GM12891 (cell line): ENCODE results near the gene CYFIP2.

ENCODE experiments used
- DNase-seq: peaks from one replicate; pipeline ENCODE4 v3.0.0; 2011; ENCODE audit warnings: low spot score; ENCODE audit not compliant: insufficient read length
- FAIRE-seq: peaks from 2 replicates; lab custom pipeline; 2011; peaks lifted over from hg19 to GRCh38; lab: Jason Lieb, UNC
- PAX5 ChIP-seq: IDR thresholded peaks from 2 replicates; pipeline ENCODE4 v1.6.1; 2011; ENCODE audit warnings: low read length, moderate library complexity, mild to moderate bottlenecking; ENCODE audit not compliant: insufficient read depth, severe bottlenecking
- POLR2A ChIP-seq: IDR thresholded peaks from 2 replicates; pipeline ENCODE4 v1.6.1; 2011; ENCODE audit warnings: low read depth, low read length, control low read depth
- POLR2AphosphoS5 ChIP-seq: IDR thresholded peaks from 2 replicates; pipeline ENCODE4 v1.6.1; 2011; ENCODE audit warnings: low read depth, low read length, control low read depth
- POU2F2 ChIP-seq: IDR thresholded peaks from 2 replicates; pipeline ENCODE4 v1.6.1; 2011; ENCODE audit warnings: low read depth, mild to moderate bottlenecking, control low read depth, low read length, moderate library complexity
- SPI1 ChIP-seq: IDR thresholded peaks from 2 replicates; pipeline ENCODE4 v1.6.1; 2011; ENCODE audit warnings: low read depth, low read length, control low read depth
- TAF1 ChIP-seq: IDR thresholded peaks from 2 replicates; pipeline ENCODE4 v1.6.1; 2011; ENCODE audit warnings: low read depth, low read length, control low read depth

CYFIP2 gene

GRCh38 chr5:157366741-157367674 is 101.1 kb downstream of the CYFIP2 start:
- no peak for FAIRE-seq
- no peak for TF ChIP-seq POLR2AphosphoS5
- no peak for TF ChIP-seq SPI1
- TF ChIP-seq PAX5: no peak
- no peak for TF ChIP-seq POU2F2
- no peak for TF ChIP-seq POLR2A
- TF ChIP-seq TAF1: no peak

GRCh38 chr5:157369507-157369906 is 103.6 kb downstream of the CYFIP2 start:
- no peak for FAIRE-seq
- DNase-seq: no peak
- TF ChIP-seq TAF1: no peak
- no peak for TF ChIP-seq POLR2AphosphoS5
- TF ChIP-seq POLR2A: no peak
- no peak for TF ChIP-seq PAX5
- TF ChIP-seq POU2F2: no peak
- no peak for TF ChIP-seq SPI1

More at GRCh38 chr5:157366741-157367674, 101.1 kb downstream of the CYFIP2 start:
- no peak for DNase-seq

GRCh38 chr5:157370967-157371366 is 105.0 kb downstream of the CYFIP2 start:
- FAIRE-seq: no peak

GRCh38 chr5:157371655-157372471 is 105.9 kb downstream of the CYFIP2 start:
- DNase-seq (no peak), FAIRE-seq (no peak)
- TF ChIP-seq POLR2AphosphoS5 (no peak), PAX5 (no peak), POU2F2 (no peak), SPI1 (no peak), TAF1 (no peak), POLR2A (no peak)

More at GRCh38 chr5:157370967-157371366, 105.0 kb downstream of the CYFIP2 start:
- no peak for DNase-seq
- no peak for TF ChIP-seq SPI1
- TF ChIP-seq POU2F2: no peak
- no peak for TF ChIP-seq POLR2A
- TF ChIP-seq POLR2AphosphoS5: no peak
- no peak for TF ChIP-seq PAX5
- no peak for TF ChIP-seq TAF1

GRCh38 chr5:157372472-157372822 is 106.5 kb downstream of the CYFIP2 start:
- TF ChIP-seq POLR2AphosphoS5: no peak
- TF ChIP-seq PAX5: no peak
- no peak for TF ChIP-seq TAF1
- no peak for TF ChIP-seq POLR2A
- no peak for TF ChIP-seq SPI1
- TF ChIP-seq POU2F2: no peak
- DNase-seq (no peak), FAIRE-seq (no peak)

GRCh38 chr5:157378509-157378908 is 112.6 kb downstream of the CYFIP2 start:
- FAIRE-seq (no peak), DNase-seq (no peak)
- TF ChIP-seq SPI1: no peak
- no peak for TF ChIP-seq TAF1
- TF ChIP-seq POU2F2: no peak
- TF ChIP-seq PAX5: no peak
- no peak for TF ChIP-seq POLR2A
- TF ChIP-seq POLR2AphosphoS5: no peak

GRCh38 chr5:157379983-157380382 is 114.1 kb downstream of the CYFIP2 start:
- no peak for TF ChIP-seq TAF1
- no peak for TF ChIP-seq POLR2AphosphoS5
- TF ChIP-seq SPI1: no peak
- TF ChIP-seq PAX5: no peak
- DNase-seq (no peak), FAIRE-seq (no peak)

GRCh38 chr5:157381746-157382145 is 115.8 kb downstream of the CYFIP2 start:
- no peak for DNase-seq
- FAIRE-seq: no peak
- TF ChIP-seq PAX5: no peak
- no peak for TF ChIP-seq POU2F2
- no peak for TF ChIP-seq POLR2A
- TF ChIP-seq SPI1: no peak
- TF ChIP-seq POLR2AphosphoS5: no peak
- TF ChIP-seq TAF1: no peak
